ENCODE results near the gene ADGRG6. TPM values are rescaled to one million over a fixed set of nuclear protein-coding genes. Genes with fewer than 3 reads are reported as not detected.
"Not testable (repeated sequence)": the region's sequence is repeated elsewhere in the genome, so short reads cannot be mapped to it uniquely, and the experiment has no call there.

ADGRG6 gene
- total RNA-seq, 2 donors from 2014 or later, result 7.5 to 38.6 TPM

DNA sequence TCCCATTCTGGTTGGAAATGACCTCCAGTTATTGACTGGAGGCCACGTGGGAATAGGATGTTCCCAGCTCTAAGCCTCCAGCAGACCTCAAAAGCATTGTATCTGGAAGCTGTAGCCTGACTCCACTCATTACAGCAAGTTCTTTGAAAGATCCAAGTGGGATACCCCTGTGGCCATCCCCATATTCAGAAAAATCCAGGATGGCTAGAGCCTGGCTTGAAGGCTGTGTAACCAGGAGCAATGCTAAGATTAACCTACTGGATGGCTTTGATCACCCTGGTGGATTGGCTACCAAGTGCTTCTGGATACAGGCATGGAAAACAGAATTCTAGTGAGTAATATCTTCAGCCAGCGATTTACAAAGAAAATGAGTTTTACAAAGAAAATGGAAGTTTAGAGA lies 151.2 kb downstream of the ADGRG6 start:
- no peaks in the 10 kb centered on the region for H3K4me1 ChIP-seq
- H3K9me3 ChIP-seq, result no peaks in the 10 kb centered on the region
- no peak overlapping the region for H3K4me3 ChIP-seq
- H3K36me3 ChIP-seq (replicated peaks in 1 of 2; ENCODE audit: insufficient read depth in 1 of 2, low read depth in 2 of 2), result no peaks in the 10 kb centered on the region
- intact Hi-C loops (cut with DNase I), result no loop called here
- TF ChIP-seq, protein P1, sequence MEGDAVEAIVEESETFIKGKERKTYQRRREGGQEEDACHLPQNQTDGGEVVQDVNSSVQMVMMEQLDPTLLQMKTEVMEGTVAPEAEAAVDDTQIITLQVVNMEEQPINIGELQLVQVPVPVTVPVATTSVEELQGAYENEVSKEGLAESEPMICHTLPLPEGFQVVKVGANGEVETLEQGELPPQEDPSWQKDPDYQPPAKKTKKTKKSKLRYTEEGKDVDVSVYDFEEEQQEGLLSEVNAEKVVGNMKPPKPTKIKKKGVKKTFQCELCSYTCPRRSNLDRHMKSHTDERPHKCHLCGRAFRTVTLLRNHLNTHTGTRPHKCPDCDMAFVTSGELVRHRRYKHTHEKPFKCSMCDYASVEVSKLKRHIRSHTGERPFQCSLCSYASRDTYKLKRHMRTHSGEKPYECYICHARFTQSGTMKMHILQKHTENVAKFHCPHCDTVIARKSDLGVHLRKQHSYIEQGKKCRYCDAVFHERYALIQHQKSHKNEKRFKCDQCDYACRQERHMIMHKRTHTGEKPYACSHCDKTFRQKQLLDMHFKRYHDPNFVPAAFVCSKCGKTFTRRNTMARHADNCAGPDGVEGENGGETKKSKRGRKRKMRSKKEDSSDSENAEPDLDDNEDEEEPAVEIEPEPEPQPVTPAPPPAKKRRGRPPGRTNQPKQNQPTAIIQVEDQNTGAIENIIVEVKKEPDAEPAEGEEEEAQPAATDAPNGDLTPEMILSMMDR (IDR thresholded peaks at IDR 0.05), result no peak
- no peak for TF ChIP-seq POLR2A (IDR thresholded peaks at IDR 0.05)
- no peak overlapping the region for H3K27ac ChIP-seq
- ATAC-seq, result no peak
- no peaks in the 10 kb centered on the region for H3K27me3 ChIP-seq
- DNase-seq, result no peak
- 52 to 62% methylated on average over 2 of the region's 2 CpGs for WGBS, 2 donors

DNA sequence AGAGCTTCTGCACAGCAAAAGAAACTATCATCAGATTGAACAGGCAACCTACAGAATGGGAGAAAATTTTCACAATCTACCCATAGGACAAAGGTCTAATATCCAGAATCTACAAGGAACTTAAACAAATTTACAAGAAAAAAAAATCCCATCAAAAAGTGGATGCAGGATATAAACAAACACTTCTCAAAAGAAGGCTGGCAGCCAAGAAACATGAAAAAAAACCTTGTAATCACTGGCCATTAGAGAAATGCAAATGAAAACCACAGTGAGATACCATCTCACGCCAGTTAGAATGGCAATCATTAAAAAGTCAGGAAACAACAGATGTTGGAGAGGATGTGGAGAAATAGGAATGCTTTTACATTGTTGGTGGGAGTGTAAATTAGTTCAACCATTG lies 152.4 kb downstream of the ADGRG6 start:
- H3K4me3 ChIP-seq; H3K27me3 ChIP-seq; H3K27ac ChIP-seq; H3K4me1 ChIP-seq; DNase-seq; H3K9me3 ChIP-seq; ATAC-seq; intact Hi-C loops (cut with DNase I); H3K36me3 ChIP-seq (replicated peaks in 1 of 2; ENCODE audit: insufficient read depth in 1 of 2, low read depth in 2 of 2): not testable (repeated sequence)
- WGBS, 2 donors, result 81 to 92% methylated on average over 1 of the region's 1 CpG

DNA sequence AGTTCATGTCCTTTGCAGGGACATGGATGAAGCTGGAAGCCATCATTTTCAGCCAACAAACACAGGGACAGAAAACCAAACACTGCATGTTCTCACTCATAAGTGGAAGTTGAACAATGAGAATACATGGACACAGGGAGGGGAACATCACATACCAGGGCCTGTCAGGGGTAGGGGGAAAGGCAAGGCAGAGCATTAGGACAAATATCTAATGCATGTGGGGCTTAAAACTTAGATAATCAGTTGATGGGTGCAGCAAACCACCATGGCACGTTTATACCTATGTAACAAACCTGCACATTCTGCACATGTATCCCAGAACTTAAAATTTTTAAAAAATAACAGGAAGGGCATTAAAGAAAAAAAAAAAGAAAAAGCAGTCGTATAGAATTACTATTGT lies 153.0 kb downstream of the ADGRG6 start:
- H3K27me3 ChIP-seq; H3K27ac ChIP-seq; intact Hi-C loops (cut with DNase I); DNase-seq; ATAC-seq; H3K36me3 ChIP-seq (replicated peaks in 1 of 2; ENCODE audit: insufficient read depth in 1 of 2, low read depth in 2 of 2); H3K9me3 ChIP-seq; H3K4me1 ChIP-seq; H3K4me3 ChIP-seq: not testable (repeated sequence)
- WGBS, 2 donors, result 54 to 56% methylated on average over 2 of the region's 2 CpGs

DNA sequence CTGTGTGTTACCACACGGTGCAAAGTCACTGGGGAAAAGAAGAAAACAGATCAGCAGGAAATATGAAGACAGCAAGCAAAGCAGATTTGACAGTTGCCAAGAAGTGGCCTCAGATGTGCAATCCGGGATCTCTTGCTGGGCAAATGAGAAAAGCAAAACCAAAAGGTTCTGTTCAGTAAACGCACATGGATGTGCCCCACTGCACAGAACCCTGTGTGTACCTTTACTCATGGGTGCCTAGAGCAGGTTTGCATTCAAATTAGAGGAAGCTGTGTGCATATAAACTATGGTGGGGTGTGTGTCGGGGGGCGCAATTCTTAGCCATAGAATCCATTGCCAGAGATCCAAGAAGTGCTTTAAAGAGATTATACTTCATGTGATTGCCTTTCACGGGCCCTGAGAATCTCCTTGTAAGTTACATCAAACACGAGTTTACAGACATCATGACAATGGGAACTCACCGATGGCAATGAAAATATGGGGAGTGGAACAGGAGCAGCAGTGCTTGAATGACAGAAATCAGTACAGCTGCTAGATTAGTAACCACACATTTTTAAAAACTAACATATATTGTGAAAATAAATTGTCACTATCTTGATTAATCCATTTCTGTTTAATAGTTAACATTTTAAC lies 154.3 kb downstream of the ADGRG6 start:
- no peak overlapping the region for H3K27ac ChIP-seq
- ATAC-seq (no peak), DNase-seq (no peak)
- no peak overlapping the region for H3K4me3 ChIP-seq
- TF ChIP-seq POLR2A (IDR thresholded peaks at IDR 0.05), result no peak
- TF ChIP-seq, protein P1 (IDR thresholded peaks at IDR 0.05), result no peak
- no peaks in the 10 kb centered on the region for H3K9me3 ChIP-seq
- no peaks in the 10 kb centered on the region for H3K4me1 ChIP-seq
- H3K36me3 ChIP-seq (replicated peaks in 1 of 2; ENCODE audit: insufficient read depth in 1 of 2, low read depth in 2 of 2), result no peaks in the 10 kb centered on the region
- H3K27me3 ChIP-seq, result no peaks in the 10 kb centered on the region
- 56 to 66% methylated on average over 8 of the region's 8 CpGs for WGBS, 2 donors
- intact Hi-C loops (cut with DNase I), result no loop called here

DNA sequence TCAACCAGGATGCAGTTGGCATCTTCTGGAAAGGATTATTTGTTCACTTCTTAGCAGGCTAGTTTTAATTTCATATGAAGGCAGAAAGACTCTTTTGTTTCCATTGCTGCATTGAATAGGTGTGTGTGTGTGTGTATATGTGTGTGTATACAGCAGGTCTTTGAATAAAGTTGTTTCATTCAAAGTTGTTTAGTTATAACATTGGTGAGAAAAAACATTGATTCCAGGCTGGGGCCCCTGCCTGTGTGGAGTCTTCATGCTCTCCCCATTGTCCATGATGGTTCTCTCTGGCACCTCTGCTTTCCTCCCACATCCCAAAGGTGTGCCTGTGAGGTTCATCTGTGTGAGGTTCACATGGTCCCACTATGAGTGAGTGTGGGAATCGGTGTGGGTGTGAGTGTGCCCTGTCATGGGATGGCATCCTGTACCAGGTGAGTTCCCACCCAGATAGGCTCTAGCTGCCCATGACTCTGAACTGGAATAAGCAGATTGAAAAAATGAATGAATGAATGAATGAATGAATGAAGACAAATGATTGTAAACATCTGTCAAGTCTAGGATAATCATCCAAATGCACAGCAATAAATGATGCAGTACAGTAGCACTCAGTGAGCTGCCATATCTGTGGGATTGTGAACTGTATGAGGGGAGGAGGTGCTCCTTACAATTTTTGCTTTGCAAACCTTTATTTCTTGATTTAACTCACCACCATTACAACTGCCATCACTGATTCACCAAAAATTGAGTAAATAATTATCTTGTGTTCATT lies 156.0 kb downstream of the ADGRG6 start:
- Histone ChIP-seq H3K4me3 (no peak overlapping the region), H3K9me3 (no peaks in the 10 kb centered on the region), H3K27me3 (no peaks in the 10 kb centered on the region), H3K4me1 (no peaks in the 10 kb centered on the region), H3K27ac (no peak overlapping the region), H3K36me3 (replicated peaks in 1 of 2; ENCODE audit: insufficient read depth in 1 of 2, low read depth in 2 of 2) (no peaks in the 10 kb centered on the region)
- intact Hi-C loops (cut with DNase I), result no loop called here
- DNase-seq (no peak), ATAC-seq (no peak)
- no peak for TF ChIP-seq POLR2A (IDR thresholded peaks at IDR 0.05)
- TF ChIP-seq, protein P1 (IDR thresholded peaks at IDR 0.05), result no peak
- WGBS, 2 donors, result 93 to 95% methylated on average over 1 of the region's 1 CpG

Measured in body of pancreas (tissue), 4 donors.